ENCODE measurements around the gene WASL. TPM values are rescaled to one million over a fixed set of nuclear protein-coding genes. Genes with fewer than 3 reads are reported as not detected.
A peak's percentile ranks its signal among the peaks of the same experiment; 100 is the strongest.
"Not testable (repeated sequence)": the region's sequence is repeated elsewhere in the genome, so short reads cannot be mapped to it uniquely, and the experiment has no call there.

The WASL gene
- total RNA-seq (2022) (33.2 and 37.5 TPM in 2 replicates), Bru-seq, nascent RNA (percentile 93 among the genes with signal in this experiment), BruChase-seq, experiment 1, labeled RNA remaining after a 6-hour chase (percentile 86 among the genes with signal in this experiment), BruChase-seq, experiment 2, labeled RNA remaining after a 2-hour chase (percentile 84 among the genes with signal in this experiment)
- long read RNA-seq, full-length matches to known transcripts = 3 of 14 reads
- long read RNA-seq, partial matches to known transcripts = 3 of 14 reads
- long read RNA-seq, other reads (novel, unspliced or antisense) = 8 of 14 reads

DNA sequence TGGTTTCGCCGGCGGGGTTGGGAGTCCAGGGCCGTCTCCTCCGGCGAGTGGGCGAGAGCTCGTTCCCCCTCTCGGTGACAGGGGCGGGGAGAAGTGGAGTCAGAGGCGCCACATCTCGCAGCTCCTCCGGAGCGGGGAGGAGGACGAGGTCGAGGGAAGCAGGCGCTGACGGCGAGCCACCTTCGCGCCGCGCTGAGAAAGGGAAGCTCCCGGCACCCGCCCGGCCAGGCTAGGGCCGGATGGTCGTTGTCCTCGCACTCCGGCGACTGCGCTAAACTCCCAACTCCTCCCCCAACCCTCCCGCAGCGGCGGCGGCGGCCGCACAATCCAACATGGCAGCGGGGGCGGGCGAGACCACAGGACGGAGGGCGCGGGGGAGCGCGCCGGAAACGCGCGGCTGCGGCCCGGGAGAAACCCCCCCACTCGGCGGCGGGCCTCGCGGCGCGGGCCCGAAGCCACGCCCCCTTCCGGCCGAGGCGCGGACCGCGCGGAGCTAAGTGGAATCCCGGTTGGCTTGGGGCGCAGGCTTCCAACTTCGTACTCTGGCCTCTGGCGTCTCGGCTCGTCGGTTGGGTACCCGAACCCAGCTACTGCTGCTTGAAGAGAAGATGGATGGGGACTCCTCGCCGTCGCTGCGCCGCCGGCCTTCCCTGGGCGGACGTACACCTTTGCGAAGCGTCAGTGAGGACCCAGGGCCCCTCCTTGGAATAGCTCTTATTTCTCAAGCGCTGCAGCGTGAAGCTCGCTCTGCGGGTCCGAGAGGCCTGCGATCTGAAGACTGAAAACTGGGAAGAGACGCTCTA is at the start of gene WASL:
WASL (minus strand) TSS at position 270 of the 803 bp plus-strand sequence; CDS start at position 1, 269 bp downstream.
- CTCF ChIA-PET = interaction anchor here (1.0 to 2.8 kb wide), 5 partner anchors 11 to 47 kb away, joined by 3 to 16 read pairs (median 4); no protein-coding TSS in a partner anchor
- H3K4me1 Mint-ChIP-seq (ENCODE audit: low read depth, unreplicated experiment) = peaks cover 45% of the 10 kb centered on the region
- BruUV-seq (replicated peaks) = no TSS peak
- no peaks in the 10 kb centered on the region for H3K27me3 Mint-ChIP-seq (ENCODE audit: unreplicated experiment)
- peaks cover 38% of the 10 kb centered on the region for H3K36me3 Mint-ChIP-seq (ENCODE audit: insufficient read depth, unreplicated experiment)
- peak within 1 kb of the TSS; percentile 91 for H3K4me3 Mint-ChIP-seq (ENCODE audit: low read depth, unreplicated experiment)
- H3K27ac Mint-ChIP-seq (ENCODE audit: unreplicated experiment) = peak within 1 kb of the TSS; percentile 75
- no peaks in the 10 kb centered on the region for H3K9me3 Mint-ChIP-seq (ENCODE audit: low read depth, unreplicated experiment)
- TF ChIP-seq, protein P1, sequence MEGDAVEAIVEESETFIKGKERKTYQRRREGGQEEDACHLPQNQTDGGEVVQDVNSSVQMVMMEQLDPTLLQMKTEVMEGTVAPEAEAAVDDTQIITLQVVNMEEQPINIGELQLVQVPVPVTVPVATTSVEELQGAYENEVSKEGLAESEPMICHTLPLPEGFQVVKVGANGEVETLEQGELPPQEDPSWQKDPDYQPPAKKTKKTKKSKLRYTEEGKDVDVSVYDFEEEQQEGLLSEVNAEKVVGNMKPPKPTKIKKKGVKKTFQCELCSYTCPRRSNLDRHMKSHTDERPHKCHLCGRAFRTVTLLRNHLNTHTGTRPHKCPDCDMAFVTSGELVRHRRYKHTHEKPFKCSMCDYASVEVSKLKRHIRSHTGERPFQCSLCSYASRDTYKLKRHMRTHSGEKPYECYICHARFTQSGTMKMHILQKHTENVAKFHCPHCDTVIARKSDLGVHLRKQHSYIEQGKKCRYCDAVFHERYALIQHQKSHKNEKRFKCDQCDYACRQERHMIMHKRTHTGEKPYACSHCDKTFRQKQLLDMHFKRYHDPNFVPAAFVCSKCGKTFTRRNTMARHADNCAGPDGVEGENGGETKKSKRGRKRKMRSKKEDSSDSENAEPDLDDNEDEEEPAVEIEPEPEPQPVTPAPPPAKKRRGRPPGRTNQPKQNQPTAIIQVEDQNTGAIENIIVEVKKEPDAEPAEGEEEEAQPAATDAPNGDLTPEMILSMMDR (IDR thresholded peaks at IDR 0.05; ENCODE audit: unreplicated experiment) = no peak
- DNase-seq = peak; percentile 95
- intact Hi-C loops (cut with micrococcal nuclease; ENCODE audit: unreplicated experiment) = loop anchor here (1.0 to 5.0 kb wide), 2 partner anchors 49 to 67 kb away; no protein-coding TSS in a partner anchor

DNA sequence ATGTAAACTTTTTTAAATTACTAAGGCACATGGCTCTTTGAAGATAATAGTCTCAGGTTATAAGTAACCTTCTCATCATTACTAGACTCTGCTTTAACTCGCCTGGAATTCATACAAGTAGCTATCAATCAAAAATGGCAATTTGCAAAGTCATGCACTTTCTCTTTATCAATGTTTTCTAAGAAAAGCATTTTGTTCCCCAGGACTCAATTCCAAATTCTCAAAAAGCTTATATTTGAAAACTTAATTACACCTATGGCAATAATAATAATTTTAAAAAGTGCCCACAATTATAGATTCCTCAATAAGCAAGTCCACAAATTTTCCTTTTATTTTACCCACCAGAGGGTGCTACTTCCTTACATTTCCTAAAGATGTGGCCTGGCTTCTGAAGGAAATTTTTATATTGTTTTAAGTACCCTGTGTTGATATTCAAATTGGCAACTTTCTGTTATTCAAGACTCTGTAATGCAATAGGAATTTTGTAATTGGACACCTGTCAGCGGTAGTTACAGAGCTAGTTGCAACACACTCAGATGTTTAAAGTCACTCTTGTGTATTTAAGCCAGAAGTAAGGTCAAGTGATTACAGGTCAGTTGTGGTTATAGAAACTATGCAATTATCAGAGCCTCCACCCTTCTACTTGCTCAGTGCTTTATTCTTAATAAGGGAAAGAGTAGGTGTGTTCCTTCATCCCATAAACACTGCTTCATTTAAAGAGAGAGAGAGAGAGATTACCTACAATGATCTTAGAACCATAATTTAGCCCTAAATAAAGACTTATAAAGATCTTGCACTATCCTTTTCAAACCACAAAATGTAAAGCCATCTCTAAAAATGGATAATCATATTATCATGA is 49.1 kb upstream of the WASL start:
- no TSS peak for BruUV-seq (replicated peaks)
- Mint-ChIP-seq H3K36me3 (ENCODE audit: insufficient read depth, unreplicated experiment) (no peaks in the 10 kb centered on the region), H3K9me3 (ENCODE audit: low read depth, unreplicated experiment) (no peaks in the 10 kb centered on the region), H3K4me1 (ENCODE audit: low read depth, unreplicated experiment) (peaks cover 9% of the 10 kb centered on the region), H3K27me3 (ENCODE audit: unreplicated experiment) (peaks cover 5% of the 10 kb centered on the region), H3K27ac (ENCODE audit: unreplicated experiment) (peak overlapping the region; percentile 12), H3K4me3 (ENCODE audit: low read depth, unreplicated experiment) (peak overlapping the region; percentile 42)
- DNase-seq = peak; percentile 50
- TF ChIP-seq, protein P1 (IDR thresholded peaks at IDR 0.05; ENCODE audit: unreplicated experiment) = peak; percentile 48
- intact Hi-C loops (cut with micrococcal nuclease; ENCODE audit: unreplicated experiment) = loop anchor here (1.0 to 10.0 kb wide), 8 partner anchors 49 to 287 kb away; partner anchors contain the start of genes HYAL4 and WASL
- CTCF ChIA-PET = interaction anchor here (0.5 to 2.4 kb wide), 16 partner anchors 15 to 667 kb away, joined by 3 to 28 read pairs (median 4); partner anchors contain the start of genes HYAL4 and NDUFA5

DNA sequence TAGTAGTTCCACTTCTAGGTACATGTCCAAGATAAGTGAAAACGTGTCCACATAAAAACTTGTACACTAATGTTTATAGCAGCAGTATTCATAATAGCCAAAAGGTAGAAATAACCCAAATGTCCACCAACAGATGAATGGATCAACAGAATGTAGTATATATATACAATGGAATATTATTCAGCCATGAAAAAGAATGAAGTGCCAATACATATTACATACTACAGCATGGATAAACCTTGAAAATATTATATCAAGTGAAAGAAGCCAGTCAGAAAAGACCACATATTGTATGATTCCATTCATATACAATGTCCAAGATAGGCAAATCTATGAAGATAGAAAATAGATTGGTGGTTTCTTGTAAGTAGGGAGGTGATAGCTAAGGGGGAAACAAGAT is 47.8 kb upstream of the WASL start:
- no TSS peak for BruUV-seq (replicated peaks)
- DNase-seq = no peak
- Mint-ChIP-seq H3K4me3 (ENCODE audit: low read depth, unreplicated experiment) (no peak overlapping the region), H3K4me1 (ENCODE audit: low read depth, unreplicated experiment) (peaks cover 9% of the 10 kb centered on the region), H3K27me3 (ENCODE audit: unreplicated experiment) (peaks cover 13% of the 10 kb centered on the region), H3K36me3 (ENCODE audit: insufficient read depth, unreplicated experiment) (no peaks in the 10 kb centered on the region), H3K9me3 (ENCODE audit: low read depth, unreplicated experiment) (no peaks in the 10 kb centered on the region), H3K27ac (ENCODE audit: unreplicated experiment) (no peak overlapping the region)
- TF ChIP-seq, protein P1 (IDR thresholded peaks at IDR 0.05; ENCODE audit: unreplicated experiment) = no peak
- intact Hi-C loops (cut with micrococcal nuclease; ENCODE audit: unreplicated experiment) = loop anchor here (2.0 to 10.0 kb wide), 4 partner anchors 51 to 288 kb away; partner anchors contain the start of gene HYAL4
- CTCF ChIA-PET = interaction anchor here (2.4 kb wide), 1 partner anchor 75 kb away, joined by 19 read pairs; no protein-coding TSS in a partner anchor

DNA sequence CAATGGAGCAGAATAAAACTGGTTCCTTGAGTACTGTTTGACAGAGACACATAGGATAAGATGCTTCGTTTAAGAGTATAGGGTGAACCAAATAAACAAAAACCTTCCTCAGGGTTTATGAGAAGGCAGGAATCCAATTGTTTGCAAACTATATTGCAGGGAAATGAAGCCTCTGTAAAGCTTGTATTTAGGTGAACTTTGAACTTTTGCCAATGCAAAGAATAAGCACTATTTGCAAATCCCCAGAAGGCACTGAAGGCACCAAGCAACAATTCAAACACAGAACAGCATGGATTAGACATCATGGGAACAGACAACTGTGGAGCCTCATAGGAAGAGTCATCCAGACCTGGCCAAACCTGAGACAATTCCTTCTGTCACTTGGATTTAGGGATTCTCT is 47.1 kb upstream of the WASL start:
- no peak overlapping the region for H3K27ac Mint-ChIP-seq (ENCODE audit: unreplicated experiment)
- H3K9me3 Mint-ChIP-seq (ENCODE audit: low read depth, unreplicated experiment) = no peaks in the 10 kb centered on the region
- peaks cover 13% of the 10 kb centered on the region for H3K27me3 Mint-ChIP-seq (ENCODE audit: unreplicated experiment)
- intact Hi-C loops (cut with micrococcal nuclease; ENCODE audit: unreplicated experiment) = loop anchor here (2.0 to 10.0 kb wide), 4 partner anchors 51 to 289 kb away; partner anchors contain the start of gene HYAL4
- no peaks in the 10 kb centered on the region for H3K36me3 Mint-ChIP-seq (ENCODE audit: insufficient read depth, unreplicated experiment)
- CTCF ChIA-PET = no interaction called here
- no peak for DNase-seq
- H3K4me3 Mint-ChIP-seq (ENCODE audit: low read depth, unreplicated experiment) = no peak overlapping the region
- H3K4me1 Mint-ChIP-seq (ENCODE audit: low read depth, unreplicated experiment) = peaks cover 9% of the 10 kb centered on the region
- BruUV-seq (replicated peaks) = no TSS peak
- TF ChIP-seq, protein P1 (IDR thresholded peaks at IDR 0.05; ENCODE audit: unreplicated experiment) = no peak

DNA sequence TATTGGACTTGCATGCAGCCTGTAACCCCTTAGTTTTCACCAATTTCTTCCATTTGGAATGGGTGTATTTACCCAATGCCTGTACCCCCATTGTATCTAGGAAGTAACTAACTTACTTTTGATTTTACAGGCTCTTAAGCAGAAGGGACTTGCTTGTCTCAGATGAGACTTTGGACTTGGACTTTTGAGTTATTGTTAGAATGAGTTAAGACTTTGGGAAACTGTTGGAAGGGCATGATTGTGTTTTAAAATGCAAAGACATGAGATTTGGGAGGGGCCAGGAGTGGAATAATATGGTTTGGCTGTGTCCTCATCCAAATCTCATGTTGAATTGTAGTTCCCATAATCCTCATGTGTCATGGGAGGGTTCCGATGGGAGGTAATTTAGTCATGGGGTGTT is 46.3 kb upstream of the WASL start:
- H3K27ac Mint-ChIP-seq (ENCODE audit: unreplicated experiment); H3K4me3 Mint-ChIP-seq (ENCODE audit: low read depth, unreplicated experiment); BruUV-seq (replicated peaks); H3K9me3 Mint-ChIP-seq (ENCODE audit: low read depth, unreplicated experiment); CTCF ChIA-PET; H3K36me3 Mint-ChIP-seq (ENCODE audit: insufficient read depth, unreplicated experiment); H3K4me1 Mint-ChIP-seq (ENCODE audit: low read depth, unreplicated experiment); DNase-seq: not testable (repeated sequence)
- intact Hi-C loops (cut with micrococcal nuclease; ENCODE audit: unreplicated experiment) = loop anchor here (5.0 to 10.0 kb wide), 3 partner anchors 52 to 290 kb away; partner anchors contain the start of gene HYAL4
- peaks cover 13% of the 10 kb centered on the region for H3K27me3 Mint-ChIP-seq (ENCODE audit: unreplicated experiment)

Measured in Calu3 (cell line).